VCaP (cell line): ENCODE results near the gene KRTAP10-8.
"Not testable (repeated sequence)": the region's sequence is repeated elsewhere in the genome, so short reads cannot be mapped to it uniquely, and the experiment has no call there.

Source experiments
- H3K27ac ChIP-seq: fragments of 450-650 bp; 2 replicates; pipeline ENCODE4 v1.5.1; 2017
- TF ChIP-seq, protein P1 (sequence below): fragments of 450-650 bp; conservative IDR thresholded peaks from 2 replicates; pipeline ENCODE4 v1.5.1; 2017; ENCODE audit warnings: mild to moderate bottlenecking, moderate library complexity

KRTAP10-8 gene

DNA sequence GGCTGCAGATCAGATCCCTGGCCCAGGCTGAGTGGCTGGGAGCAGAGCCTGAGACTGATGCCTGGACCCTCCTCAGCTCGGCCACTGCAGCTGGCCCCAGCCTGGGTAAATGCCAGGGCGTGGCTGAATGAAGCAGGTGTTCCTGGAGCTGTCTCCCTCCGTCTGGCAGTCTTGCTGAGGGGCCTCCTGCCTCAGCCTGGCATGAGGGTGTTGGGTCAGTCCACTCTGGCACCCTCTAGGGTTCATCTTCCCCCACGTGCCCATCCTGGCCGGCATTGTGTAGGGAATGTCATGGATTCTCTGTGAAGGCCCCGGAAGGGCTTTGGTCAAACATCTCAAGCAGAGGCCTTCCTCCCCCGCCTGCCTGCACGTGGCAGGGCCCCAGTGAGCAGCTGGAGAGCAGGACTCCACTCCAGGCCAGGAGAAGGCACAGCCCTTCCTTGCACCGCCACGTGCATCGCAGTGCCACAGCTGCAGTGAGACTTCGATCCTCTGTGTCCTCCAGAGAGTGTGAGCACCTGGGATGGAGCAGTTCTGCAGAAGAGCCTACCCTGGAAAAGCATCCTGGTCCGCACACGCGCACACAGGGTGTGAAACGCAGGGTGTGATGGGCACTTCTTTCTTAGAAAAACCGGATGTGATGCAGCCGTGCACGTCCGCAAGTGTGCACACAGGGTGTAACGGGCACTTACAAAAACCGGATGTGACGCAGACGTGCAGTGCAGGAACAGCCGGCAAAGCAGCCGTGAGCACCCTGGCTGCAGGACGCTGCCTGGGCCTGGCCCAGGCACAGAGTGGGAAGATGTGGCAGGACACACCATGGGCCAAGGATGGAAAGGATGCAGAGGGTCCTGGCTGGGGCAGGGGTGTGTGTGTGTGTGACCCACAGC is 43.0 kb upstream of the KRTAP10-8 start:
- no peak overlapping the region for H3K27ac ChIP-seq
- TF ChIP-seq, protein P1, sequence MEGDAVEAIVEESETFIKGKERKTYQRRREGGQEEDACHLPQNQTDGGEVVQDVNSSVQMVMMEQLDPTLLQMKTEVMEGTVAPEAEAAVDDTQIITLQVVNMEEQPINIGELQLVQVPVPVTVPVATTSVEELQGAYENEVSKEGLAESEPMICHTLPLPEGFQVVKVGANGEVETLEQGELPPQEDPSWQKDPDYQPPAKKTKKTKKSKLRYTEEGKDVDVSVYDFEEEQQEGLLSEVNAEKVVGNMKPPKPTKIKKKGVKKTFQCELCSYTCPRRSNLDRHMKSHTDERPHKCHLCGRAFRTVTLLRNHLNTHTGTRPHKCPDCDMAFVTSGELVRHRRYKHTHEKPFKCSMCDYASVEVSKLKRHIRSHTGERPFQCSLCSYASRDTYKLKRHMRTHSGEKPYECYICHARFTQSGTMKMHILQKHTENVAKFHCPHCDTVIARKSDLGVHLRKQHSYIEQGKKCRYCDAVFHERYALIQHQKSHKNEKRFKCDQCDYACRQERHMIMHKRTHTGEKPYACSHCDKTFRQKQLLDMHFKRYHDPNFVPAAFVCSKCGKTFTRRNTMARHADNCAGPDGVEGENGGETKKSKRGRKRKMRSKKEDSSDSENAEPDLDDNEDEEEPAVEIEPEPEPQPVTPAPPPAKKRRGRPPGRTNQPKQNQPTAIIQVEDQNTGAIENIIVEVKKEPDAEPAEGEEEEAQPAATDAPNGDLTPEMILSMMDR = no peak

GRCh38 chr21:44569861-44570517 is 41.9 kb upstream of the KRTAP10-8 start:
- TF ChIP-seq, protein P1 = no peak
- H3K27ac ChIP-seq = no peak overlapping the region

GRCh38 chr21:44571296-44571695 is 40.6 kb upstream of the KRTAP10-8 start:
- TF ChIP-seq, protein P1 = no peak
- H3K27ac ChIP-seq = no peak overlapping the region

DNA sequence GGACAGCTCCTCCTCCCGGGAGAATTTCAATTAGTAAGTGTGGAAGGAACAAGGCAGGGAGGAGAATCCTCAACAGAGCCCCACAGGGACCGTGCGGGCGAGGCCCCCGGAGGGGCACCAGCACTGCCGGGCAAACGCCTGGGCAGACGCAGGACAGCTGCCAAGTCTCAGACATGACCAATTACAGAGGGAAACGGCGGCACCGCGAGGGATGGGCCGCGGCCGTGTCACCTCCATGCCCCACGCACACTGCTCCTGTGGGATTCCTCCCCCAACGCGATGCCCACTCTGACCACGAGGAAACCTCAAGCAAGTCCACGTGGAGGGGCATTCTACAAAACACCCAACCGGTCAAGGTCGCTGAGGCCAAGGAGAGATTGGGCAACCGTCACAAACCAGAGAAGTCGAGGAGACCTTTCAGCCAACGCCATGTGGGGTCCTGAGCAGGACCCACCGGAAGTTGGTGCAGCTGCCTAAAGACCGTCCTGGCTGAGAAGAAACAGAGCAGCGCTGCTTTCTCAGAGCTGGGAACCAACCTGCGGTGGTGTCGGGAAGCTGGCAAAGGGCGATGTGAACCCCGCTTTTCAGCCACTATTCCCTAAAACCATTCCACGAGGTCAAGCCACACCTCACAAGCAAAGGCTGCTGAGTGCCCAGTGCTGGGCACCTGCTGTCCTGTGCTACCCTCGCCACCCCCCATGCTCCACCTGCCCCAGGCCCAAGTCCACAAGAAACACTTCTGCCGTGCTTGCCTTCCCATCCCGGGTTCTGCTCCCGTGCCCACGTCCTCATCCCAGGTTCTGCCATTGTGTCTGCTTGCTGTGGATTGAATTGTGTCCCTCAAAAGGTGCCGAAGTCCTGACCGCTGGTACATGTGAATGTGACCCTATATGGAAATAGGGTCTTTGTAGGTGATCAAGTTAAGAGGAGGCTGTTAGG is 39.8 kb upstream of the KRTAP10-8 start:
- H3K27ac ChIP-seq = no peak overlapping the region
- TF ChIP-seq, protein P1 = no peak

DNA sequence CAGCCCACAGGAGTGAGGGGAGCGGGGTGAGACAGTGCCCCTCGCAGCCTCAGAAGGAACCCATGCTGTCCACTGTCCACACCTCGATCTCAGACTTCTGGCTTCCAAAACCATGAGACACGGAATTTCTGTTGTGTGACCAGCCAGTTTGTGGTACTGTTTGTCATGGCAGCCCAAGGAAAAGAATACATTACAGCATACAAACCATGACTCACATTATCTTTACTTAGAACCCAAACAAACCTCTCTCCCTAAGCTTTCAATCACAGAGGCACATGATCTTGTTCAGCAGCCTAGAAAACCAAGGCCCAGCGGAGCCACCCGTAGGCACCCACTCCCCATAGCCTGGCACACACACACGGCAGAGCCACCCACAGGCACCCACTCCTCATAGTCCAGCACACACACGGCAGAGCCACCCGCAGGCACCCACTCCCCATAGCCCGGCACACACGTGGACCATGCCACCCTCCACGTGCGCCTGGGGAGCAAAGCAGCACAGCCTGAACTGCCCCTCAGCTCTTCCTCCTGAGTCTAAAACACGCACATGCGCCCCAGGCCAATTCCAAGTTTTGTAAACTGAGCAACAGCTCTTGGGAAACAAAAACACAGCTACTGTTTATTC is 38.8 kb upstream of the KRTAP10-8 start:
- TF ChIP-seq, protein P1 = no peak

GRCh38 chr21:44573630-44574456 is 38.0 kb upstream of the KRTAP10-8 start, which contains the start of gene KRTAP10-4:
Gene KRTAP10-4 (plus strand): TSS chr21:44573729. CDS start chr21:44573759, 30 bp downstream.
- not testable (repeated sequence) for H3K27ac ChIP-seq

More for the DNA sequence above, 38.8 kb upstream of the KRTAP10-8 start:
- no peak overlapping the region for H3K27ac ChIP-seq
